ENCODE measurements around the gene TMEM108.

- TF ChIP-seq POLR2A (IDR thresholded peaks at IDR 0.05; ENCODE audit: extremely low read depth, insufficient read length) (no peak), CTCF (IDR thresholded peaks at IDR 0.05; ENCODE audit: low read depth, low read length) (no peak), MYC (IDR thresholded peaks at IDR 0.05; ENCODE audit: low read depth, low read length) (no peak), MAX (IDR thresholded peaks at IDR 0.05; ENCODE audit: low read depth, low read length) (no peak)
Measured at GRCh38 chr3:133047980-133048379, 9.8 kb downstream of the TMEM108 start.

Measured in NB4 (cell line).